OCI-LY7 (cell line): Measurements from ENCODE around the gene SELENOT. TPM values are rescaled to one million over a fixed set of nuclear protein-coding genes. Genes with fewer than 3 reads are reported as not detected.

ENCODE experiments used
- Bru-seq: library from RNA; stranded (reverse); fragments of 400-500 nt; gene quantifications from one replicate; lab custom pipeline; 2021; lab: Mats Ljungman, UMichigan
- BruChase-seq, 2 experiments: library from RNA; stranded (reverse); fragments of 400-500 nt; gene quantifications; one replicate each; lab custom pipeline; 2021; lab: Mats Ljungman, UMichigan
- BruUV-seq: library from RNA; stranded (reverse); fragments of 400-500 nt; replicated peaks from 2 replicates; lab custom pipeline; 2021; lab: Mats Ljungman, UMichigan
- CTCF ChIA-PET: fragments of 300-600 bp; sonication (Branson Sonifier 250); formaldehyde crosslinking; loops from one replicate; lab custom pipeline; 2022; ENCODE audit warnings: antibody characterized with exemption; ENCODE audit not compliant: unreplicated experiment; lab: Charles Lee
- POLR2A ChIA-PET: fragments of 300-600 bp; sonication (Branson Sonifier 250); formaldehyde crosslinking; loops from one replicate; lab custom pipeline; 2022; ENCODE audit warnings: antibody characterized with exemption; lab: Charles Lee
- DNase-seq: peaks from one replicate; pipeline ENCODE4 v3.0.0-alpha.2; 2015; ENCODE audit warnings: low spot score
- H2AFZ ChIP-seq: fragments of 200-600 bp; sonication (generic), shearing (Covaris generic); 2 replicates; pipeline ENCODE4 v1.6.1; 2014; ENCODE audit warnings: mild to moderate bottlenecking, antibody characterized with exemption, low read length, moderate library complexity
- H3K27ac ChIP-seq: fragments of 200-600 bp; sonication (generic); 2 replicates; pipeline ENCODE4 v1.5.1; 2014; ENCODE audit warnings: mixed run types, low read depth, mild to moderate bottlenecking, moderate library complexity, low read length, inconsistent platforms; ENCODE audit not compliant: poor library complexity, severe bottlenecking
- H3K36me3 ChIP-seq: fragments of 200-600 bp; sonication (generic); 2 replicates; pipeline ENCODE4 v1.6.1; 2014; ENCODE audit warnings: mild to moderate bottlenecking, antibody characterized with exemption, low read length, moderate library complexity, mixed read lengths; ENCODE audit not compliant: insufficient read depth
- H3K4me1 ChIP-seq: fragments of 200-600 bp; sonication (generic); 2 replicates; pipeline ENCODE4 v1.5.1; 2014; ENCODE audit warnings: mild to moderate bottlenecking, low read length; ENCODE audit not compliant: insufficient read depth, poor library complexity, severe bottlenecking
- H3K4me2 ChIP-seq: fragments of 200-600 bp; sonication (generic); 2 replicates; pipeline ENCODE4 v1.6.1; 2014; ENCODE audit warnings: mild to moderate bottlenecking, low read length
- H3K4me3 ChIP-seq: fragments of 200-600 bp; sonication (generic); 2 replicates; pipeline ENCODE4 v1.5.1; 2014; ENCODE audit warnings: mild to moderate bottlenecking, low read depth, low read length; ENCODE audit not compliant: poor library complexity, severe bottlenecking
- H3K79me2 ChIP-seq: fragments of 200-600 bp; sonication (generic); 2 replicates; pipeline ENCODE4 v1.6.1; 2016; ENCODE audit warnings: low read depth, mild to moderate bottlenecking, low read length, moderate library complexity, mixed read lengths; ENCODE audit not compliant: insufficient read depth
- H3K9me2 ChIP-seq: fragments of 200-600 bp; sonication (generic); 2 replicates; pipeline ENCODE4 v1.6.1; 2016; ENCODE audit warnings: mild to moderate bottlenecking, low read length, mixed read lengths; ENCODE audit not compliant: insufficient read depth
- H3K9me3 ChIP-seq: fragments of 200-600 bp; sonication (generic); 2 replicates; pipeline ENCODE4 v1.6.1; 2014; ENCODE audit warnings: mild to moderate bottlenecking, mixed run types, low read length, mixed read lengths
- H4K20me1 ChIP-seq: fragments of 200-600 bp; sonication (generic); 2 replicates; pipeline ENCODE4 v1.6.1; 2014; ENCODE audit warnings: mild to moderate bottlenecking, antibody characterized with exemption, low read length, moderate library complexity, mixed read lengths; ENCODE audit not compliant: insufficient read depth
- CTCF ChIP-seq: fragments of 200-600 bp; sonication (generic); conservative IDR thresholded peaks from 2 replicates; pipeline ENCODE4 v1.5.1; 2014; ENCODE audit warnings: mild to moderate bottlenecking, antibody characterized with exemption, low read length, moderate library complexity, mixed read lengths
- EZH2phosphoT487 ChIP-seq: fragments of 200-600 bp; sonication (generic); IDR thresholded peaks from 2 replicates; pipeline ENCODE4 v1.6.1; 2018; ENCODE audit warnings: low read depth, borderline replicate concordance, mild to moderate bottlenecking, mixed run types, antibody characterized with exemption, low read length, moderate library complexity, mixed read lengths
- intact Hi-C: fragments of 100-400 bp; cut with micrococcal nuclease; formaldehyde crosslinking; loops from one replicate; pipeline ENCODE4 v1.10.0; 2022; ENCODE audit not compliant: unreplicated experiment
- long read RNA-seq: library from polyadenylated mRNA; stranded (forward); transcript quantifications from one replicate; pipeline ENCODE4 v2.0.0, GENCODE V29; 2022
- total RNA-seq, 2 experiments: library from RNA; depleted of rRNA in 1 of 2; stranded (reverse); fragments of >200 nt in 1 of 2; shearing (Covaris generic) in 1 of 2; gene quantifications; 2 replicates each; pipeline ENCODE4 v1.2.3, GENCODE V29; 2014 to 2022

The SELENOT gene
- total RNA-seq (2014; rRNA removed; shearing (Covaris generic)) (36.8 and 60.7 TPM in 2 replicates), total RNA-seq (2022) (70.1 and 71.8 TPM in 2 replicates), Bru-seq, nascent RNA (percentile 97 among the genes with signal in this experiment), BruChase-seq, experiment 1, labeled RNA remaining after a 6-hour chase (percentile 84 among the genes with signal in this experiment), BruChase-seq, experiment 2, labeled RNA remaining after a 2-hour chase (percentile 94 among the genes with signal in this experiment)
- long read RNA-seq, transcript SELENOT-203 (7 exons, 944 nt): minor isoform, 5 of 183 reads
- long read RNA-seq, transcript SELENOT-202 (6 exons, 3,469 nt): major isoform, 160 of 183 reads
- long read RNA-seq, partial matches to known transcripts: 7 of 183 reads
- long read RNA-seq, other reads (novel, unspliced or antisense): 9 of 183 reads

- Histone ChIP-seq H3K4me3 (peak within 1 kb of the TSS; percentile 88), H4K20me1 (peaks cover 41% of the 10 kb centered on the region), H3K4me1 (peaks cover 54% of the 10 kb centered on the region), H3K9me2 (no peaks in the 10 kb centered on the region), H2AFZ (peak within 1 kb of the TSS; percentile 36; the same call in 1 of the 2 replicates), H3K9me3 (no peaks in the 10 kb centered on the region), H3K36me3 (peaks cover 44% of the 10 kb centered on the region), H3K4me2 (peak within 1 kb of the TSS; percentile 93), H3K79me2 (peaks cover 95% of the 10 kb centered on the region), H3K27ac (peak within 1 kb of the TSS; percentile 93)
- 0 out of 2 replicates have a peak, but pooled peaks have one; percentile 29 for TF ChIP-seq CTCF
- no peak for TF ChIP-seq EZH2phosphoT487
- ChIA-PET POLR2A (interaction anchor here (0.6 to 1.7 kb wide), 21 partner anchors 7 to 1121 kb away, joined by 3 to 9 read pairs (median 4); partner anchors contain the start of gene ERICH6), CTCF (no interaction called here)
- intact Hi-C loops: loop anchor here (1.0 to 5.0 kb wide), 5 partner anchors 57 to 484 kb away; partner anchors contain the start of genes EIF2A, ERICH6, MED12L and SERP1
- BruUV-seq: no TSS peak
- DNase-seq: peak; percentile 95
These were observed at the start of gene SELENOT for GRCh38 chr3:150603153-150603979. SELENOT (plus strand) TSS chr3:150603321; CDS start chr3:150603363, 42 bp downstream.

- POLR2A ChIA-PET: interaction anchor here (0.6 to 2.3 kb wide), 7 partner anchors 10 to 50 kb away, joined by 3 to 8 read pairs (median 4); partner anchors contain the start of genes EIF2A, SELENOT and SERP1
These were observed 47.2 kb upstream of the SELENOT start for GRCh38 chr3:150555859-150556436.

More at GRCh38 chr3:150555859-150556436, 47.2 kb upstream of the SELENOT start:
- H3K36me3 ChIP-seq: peaks cover 99% of the 10 kb centered on the region
- no peak overlapping the region for H3K4me3 ChIP-seq
- no peak overlapping the region for H2AFZ ChIP-seq
- DNase-seq: no peak
- CTCF ChIA-PET: no interaction called here
- BruUV-seq: no TSS peak
- H4K20me1 ChIP-seq: peaks cover 7% of the 10 kb centered on the region; the same call in 1 of the 2 replicates
- no peak for TF ChIP-seq EZH2phosphoT487
- TF ChIP-seq CTCF: no peak
- H3K27ac ChIP-seq: no peak overlapping the region
- H3K9me3 ChIP-seq: no peaks in the 10 kb centered on the region
- intact Hi-C loops: no loop called here
- peaks cover 85% of the 10 kb centered on the region for H3K79me2 ChIP-seq
- no peaks in the 10 kb centered on the region for H3K9me2 ChIP-seq
- H3K4me2 ChIP-seq: no peak overlapping the region
- H3K4me1 ChIP-seq: no peaks in the 10 kb centered on the region
